Duodenal mucosa (tissue), 2 donors: ENCODE measurements around the gene KRTAP19-5.
"Not testable (repeated sequence)": the region's sequence is repeated elsewhere in the genome, so short reads cannot be mapped to it uniquely, and the experiment has no call there.

ENCODE experiments used
- H3K27ac ChIP-seq: one replicate; pipeline ENCODE4 v1.7.0; 2013; ENCODE audit warnings: low read depth, low read length
- H3K27me3 ChIP-seq, 2 donors: one replicate each; pipeline ENCODE4 v1.7.0; 2013; ENCODE audit warnings: low read length in 2 of 2, control low read depth in 1 of 2; ENCODE audit not compliant: insufficient read depth in 2 of 2, control insufficient read depth in 1 of 2
- H3K36me3 ChIP-seq, 2 donors: one replicate each; pipeline ENCODE4 v1.7.0; 2013; ENCODE audit warnings: low read length in 2 of 2, control low read depth in 1 of 2; ENCODE audit not compliant: insufficient read depth in 2 of 2, control insufficient read depth in 1 of 2
- H3K4me1 ChIP-seq, 2 donors: one replicate each; pipeline ENCODE4 v1.7.0; 2013; ENCODE audit warnings: low read length in 2 of 2, control low read depth in 1 of 2; ENCODE audit not compliant: insufficient read depth in 2 of 2, control insufficient read depth in 1 of 2
- H3K4me3 ChIP-seq, 2 donors: one replicate each; pipeline ENCODE4 v1.7.0; 2013; ENCODE audit warnings: low read length in 2 of 2, low read depth in 1 of 2
- H3K9ac ChIP-seq, 2 donors: one replicate each; pipeline ENCODE4 v1.7.0; 2013; ENCODE audit warnings: low read length in 2 of 2, low read depth in 1 of 2
- H3K9me3 ChIP-seq, 2 donors: one replicate each; pipeline ENCODE4 v1.7.0; 2013; ENCODE audit warnings: low read length in 2 of 2, control low read depth in 1 of 2; ENCODE audit not compliant: control insufficient read depth in 1 of 2

KRTAP19-5 gene

DNA sequence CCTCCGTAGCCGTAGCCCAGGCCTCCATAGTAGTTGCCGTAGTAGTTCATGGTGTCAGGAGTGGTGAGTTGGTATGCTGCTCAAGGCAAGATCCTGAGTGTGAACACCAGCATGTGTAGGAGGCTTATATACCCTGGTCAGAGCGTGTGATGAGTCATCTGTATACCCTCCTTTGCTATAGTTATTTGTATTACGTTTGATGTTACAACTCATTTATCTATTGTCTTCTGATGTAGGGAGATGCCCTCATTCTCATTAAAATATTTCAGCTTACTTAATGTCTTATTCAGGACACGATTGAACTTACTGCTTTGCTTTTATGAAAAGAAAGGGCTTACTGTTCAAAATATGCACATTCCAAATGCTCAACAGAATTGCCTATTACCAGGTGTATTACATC lies at the start of gene KRTAP19-5:
Gene KRTAP19-5 (minus strand): TSS at position 101 of the 400 bp plus-strand sequence. CDS start 51 bp downstream, at position 50.
- no peaks in the 10 kb centered on the region for H3K4me1 ChIP-seq
- H3K27me3 ChIP-seq: no peaks in the 10 kb centered on the region
- no peak within 1 kb of the TSS for H3K27ac ChIP-seq
- no peaks in the 10 kb centered on the region for H3K9me3 ChIP-seq
- no peak within 1 kb of the TSS for H3K4me3 ChIP-seq
- no peaks in the 10 kb centered on the region for H3K36me3 ChIP-seq
- no peak within 1 kb of the TSS for H3K9ac ChIP-seq

- Histone ChIP-seq H3K36me3 (no peaks in the 10 kb centered on the region), H3K9me3 (peaks cover 2 to 4% of the 10 kb centered on the region in 2 donors), H3K27me3 (no peaks in the 10 kb centered on the region), H3K4me1 (no peaks in the 10 kb centered on the region), H3K4me3 (no peak within 1 kb of the TSS), H3K9ac (no peak within 1 kb of the TSS), H3K27ac (no peak within 1 kb of the TSS)
Measured at GRCh38 chr21:30541764-30542163, 39.8 kb upstream of the KRTAP19-5 start, which contains the start of gene KRTAP19-6. TSS of gene KRTAP19-6 (minus strand) at chr21:30541864. CDS start at chr21:30541833, 31 bp downstream.

DNA sequence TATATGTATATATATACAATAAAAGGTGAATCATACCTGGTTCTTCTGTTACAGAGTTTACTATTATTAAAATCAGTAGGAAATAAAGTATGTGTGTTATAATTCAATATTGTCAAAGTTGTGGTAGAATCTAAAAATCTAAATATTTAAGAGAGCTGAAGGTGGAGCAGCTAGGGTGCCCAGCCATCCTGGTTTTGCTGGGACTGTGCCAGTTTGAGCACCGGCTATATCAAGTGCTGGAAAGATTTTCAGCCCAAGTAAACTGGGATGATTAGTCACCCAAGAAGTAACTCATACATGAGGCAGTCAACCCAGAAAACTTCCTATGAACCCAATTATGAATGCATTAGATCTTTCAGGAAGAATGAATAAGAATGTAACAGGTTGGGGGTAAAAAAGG lies 16.9 kb upstream of the KRTAP19-5 start:
- Histone ChIP-seq H3K4me3 (no peak overlapping the region), H3K4me1 (no peaks in the 10 kb centered on the region), H3K27ac (no peak overlapping the region), H3K9ac (no peak overlapping the region), H3K36me3 (no peaks in the 10 kb centered on the region), H3K27me3 (no peaks in the 10 kb centered on the region), H3K9me3 (peaks cover 2 to 5% of the 10 kb centered on the region in 2 donors)

- no peaks in the 10 kb centered on the region for H3K36me3 ChIP-seq
- H3K4me3 ChIP-seq: no peak overlapping the region
- no peaks in the 10 kb centered on the region for H3K27me3 ChIP-seq
- no peak overlapping the region for H3K9ac ChIP-seq
- H3K27ac ChIP-seq: no peak overlapping the region
- peaks cover 0 to 2% of the 10 kb centered on the region in 2 donors for H3K9me3 ChIP-seq
- H3K4me1 ChIP-seq: no peaks in the 10 kb centered on the region
Measured at GRCh38 chr21:30515681-30516080, 13.7 kb upstream of the KRTAP19-5 start.

- not testable (repeated sequence) for H3K9me3 ChIP-seq, H3K27me3 ChIP-seq, H3K9ac ChIP-seq
Measured at GRCh38 chr21:30505621-30506205, 3.8 kb upstream of the KRTAP19-5 start.

GRCh38 chr21:30497065-30497464 lies 4.9 kb downstream of the KRTAP19-5 start, which contains the start of gene KRTAP19-4:
TSS of gene KRTAP19-4 (minus strand) at chr21:30497165. CDS start at chr21:30497110, 55 bp downstream.
- Histone ChIP-seq H3K9me3 (no peaks in the 10 kb centered on the region), H3K27me3 (no peaks in the 10 kb centered on the region)

More at GRCh38 chr21:30505621-30506205, 3.8 kb upstream of the KRTAP19-5 start:
- not testable (repeated sequence) for H3K4me3 ChIP-seq, H3K27ac ChIP-seq, H3K4me1 ChIP-seq, H3K36me3 ChIP-seq

GRCh38 chr21:30491963-30492428 lies 9.9 kb downstream of the KRTAP19-5 start, which contains the start of gene KRTAP19-3:
TSS of gene KRTAP19-3 (minus strand) at chr21:30492013. CDS start at chr21:30491957, 56 bp downstream.
- Histone ChIP-seq H3K9ac (no peak within 1 kb of the TSS), H3K4me3 (no peak within 1 kb of the TSS), H3K36me3 (no peaks in the 10 kb centered on the region), H3K27ac (no peak within 1 kb of the TSS), H3K4me1 (no peaks in the 10 kb centered on the region), H3K27me3 (no peaks in the 10 kb centered on the region), H3K9me3 (peaks cover 4 to 8% of the 10 kb centered on the region in 2 donors)

More at GRCh38 chr21:30497065-30497464, 4.9 kb downstream of the KRTAP19-5 start, which contains the start of gene KRTAP19-4:
- no peak within 1 kb of the TSS for H3K4me3 ChIP-seq
- no peak within 1 kb of the TSS for H3K27ac ChIP-seq
- no peak within 1 kb of the TSS for H3K9ac ChIP-seq
- H3K4me1 ChIP-seq: no peaks in the 10 kb centered on the region
- H3K36me3 ChIP-seq: no peaks in the 10 kb centered on the region

DNA sequence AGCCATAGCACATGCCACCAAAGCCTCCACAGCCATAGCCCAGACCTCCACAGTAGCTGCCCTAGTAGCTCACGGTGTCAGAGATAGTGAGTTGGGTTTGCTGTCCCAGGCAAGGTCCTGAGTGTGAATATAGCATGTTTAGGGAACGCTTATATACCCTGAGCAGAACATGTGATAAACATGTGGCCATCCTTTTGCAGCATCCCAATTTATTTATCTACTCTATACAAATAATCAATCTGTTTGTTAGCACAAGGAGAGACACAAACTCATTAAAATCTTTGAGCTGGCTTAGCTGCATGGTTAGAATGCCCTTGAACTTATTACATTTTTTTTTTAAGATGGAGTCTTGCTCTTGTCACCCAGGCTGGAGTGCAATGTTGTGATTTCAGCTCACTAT lies 14.6 kb downstream of the KRTAP19-5 start, which contains the start of gene KRTAP19-2:
Gene KRTAP19-2 (minus strand): TSS at position 101 of the 400 bp plus-strand sequence. CDS start 88 bp downstream, at position 13.
- Histone ChIP-seq H3K9ac (no peak within 1 kb of the TSS), H3K36me3 (no peaks in the 10 kb centered on the region), H3K9me3 (peaks cover 12 to 23% of the 10 kb centered on the region in 2 donors), H3K27me3 (no peaks in the 10 kb centered on the region), H3K4me3 (no peak within 1 kb of the TSS), H3K27ac (no peak within 1 kb of the TSS), H3K4me1 (no peaks in the 10 kb centered on the region)

DNA sequence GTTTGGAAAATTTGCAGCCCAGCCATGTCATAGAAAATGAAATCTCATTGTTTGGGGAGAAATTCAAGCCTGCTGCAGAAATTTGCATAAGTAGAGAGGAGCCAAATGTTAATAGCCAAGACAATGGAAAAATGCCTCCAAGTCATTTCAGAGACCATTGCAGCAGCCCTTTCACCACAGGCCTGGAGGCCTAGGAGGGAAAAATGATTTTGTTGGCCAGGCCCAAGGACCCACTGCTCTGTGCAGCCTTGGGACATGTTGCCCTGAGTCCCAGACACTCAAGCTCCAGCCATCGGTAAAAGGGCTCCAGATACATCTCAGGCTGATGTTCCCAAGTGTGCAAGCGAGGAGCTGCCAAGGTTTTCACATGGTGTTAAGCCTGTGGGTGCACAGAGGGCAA lies 15.8 kb downstream of the KRTAP19-5 start:
- no peak overlapping the region for H3K9ac ChIP-seq
- no peak overlapping the region for H3K4me3 ChIP-seq
- H3K36me3 ChIP-seq: no peaks in the 10 kb centered on the region
- H3K27me3 ChIP-seq: no peaks in the 10 kb centered on the region
- no peaks in the 10 kb centered on the region for H3K4me1 ChIP-seq
- no peak overlapping the region for H3K27ac ChIP-seq
- H3K9me3 ChIP-seq: peaks cover 8 to 29% of the 10 kb centered on the region in 2 donors

GRCh38 chr21:30482130-30482529 lies 19.8 kb downstream of the KRTAP19-5 start:
- Histone ChIP-seq H3K4me3 (no peak overlapping the region), H3K9me3 (peaks cover 8 to 30% of the 10 kb centered on the region in 2 donors), H3K36me3 (no peaks in the 10 kb centered on the region), H3K27me3 (no peaks in the 10 kb centered on the region), H3K27ac (no peak overlapping the region), H3K4me1 (no peaks in the 10 kb centered on the region), H3K9ac (no peak overlapping the region)
